Suprapubic skin (tissue), 4 donors: ENCODE data around the gene MET.

Experiments
- CTCF ChIP-seq, 2 donors: fragments of 200-600 bp in 1 of 2; fragments of 450-650 bp in 1 of 2; sonication (generic) in 1 of 2; IDR thresholded peaks; one replicate each; pipeline ENCODE4 v1.5.1; 2016 to 2019; ENCODE audit warnings: antibody characterized with exemption in 2 of 2, mild to moderate bottlenecking in 1 of 2, moderate library complexity in 1 of 2
- EP300 ChIP-seq: sonication (generic); formaldehyde crosslinking; IDR thresholded peaks from one replicate; pipeline ENCODE4 v1.6.1; 2017; ENCODE audit warnings: antibody characterized with exemption
- POLR2A ChIP-seq, 2 donors: fragments of 450-650 bp; IDR thresholded peaks; one replicate each; pipeline ENCODE4 v1.6.1; 2017; ENCODE audit warnings: antibody characterized with exemption in 2 of 2, mild to moderate bottlenecking in 2 of 2, moderate library complexity in 2 of 2
- POLR2AphosphoS5 ChIP-seq, 3 donors: sonication (generic); formaldehyde crosslinking; IDR thresholded peaks; one replicate each; pipeline ENCODE4 v1.6.1; 2017; ENCODE audit warnings: antibody characterized with exemption in 3 of 3

GRCh38 chr7:116626886-116627285 is 45.1 kb upstream of the MET start:
- TF ChIP-seq CTCF (IDR thresholded peaks at IDR 0.05) (no peak), EP300 (no peak), POLR2AphosphoS5 (IDR thresholded peaks at IDR 0.05) (no peak), POLR2A (IDR thresholded peaks at IDR 0.05) (no peak)
